Motor neuron (in vitro differentiated cells): ENCODE results near the gene SMARCB1. TPM values are rescaled to one million over a fixed set of nuclear protein-coding genes. Genes with fewer than 3 reads are reported as not detected.

ENCODE experiments used
- ATAC-seq, 8 experiments: fragments of 200-7000 bp; cut with Tn5 transposase; replicated peaks in 6 of 8; 2 replicates each; pipeline ENCODE4 v1.8.0; 2021; ENCODE audit warnings: mild to moderate bottlenecking in 8 of 8, moderate library complexity in 8 of 8
- H3K27ac ChIP-seq, 2 donors: fragments of 250-450 bp; sonication (Bioruptor Pico); 2 replicates each; pipeline ENCODE4 v1.9.0; 2021; ENCODE audit warnings: antibody characterized with exemption in 2 of 2, mild to moderate bottlenecking in 2 of 2, moderate library complexity in 1 of 2
- H3K4me1 ChIP-seq, 2 donors: fragments of 250-450 bp; sonication (Bioruptor Pico); replicated peaks in 1 of 2; 2 replicates each; pipeline ENCODE4 v1.6.1; 2021; ENCODE audit warnings: antibody characterized with exemption in 2 of 2, mild to moderate bottlenecking in 2 of 2, moderate library complexity in 1 of 2
- H3K4me3 ChIP-seq, 5 donors: fragments of 250-450 bp; sonication (Bioruptor Pico); 2 replicates each; pipeline ENCODE4 v1.9.0; 2021; ENCODE audit warnings: antibody characterized with exemption in 5 of 5, mild to moderate bottlenecking in 5 of 5, moderate library complexity in 4 of 5
- WGBS, 10 experiments: fragments of 450-650 bp; shearing (Covaris generic); methylation state at CpG; one replicate each; pipeline ENCODE4 v1.0.0; 2022; 5-methylcytosine and 5-hydroxymethylcytosine counted together
- in situ Hi-C, 9 experiments: fragments of 400-800 bp; cut with MboI; loops; one replicate each; pipeline ENCODE4 v1.15.0; 2021; ENCODE audit warnings: low sequenced_read_pairs in 9 of 9, low pct_unique_long_range_greater_than_20kb in 2 of 9; ENCODE audit not compliant: unreplicated experiment in 9 of 9
- total RNA-seq, 8 experiments: library from RNA; unstranded; fragments of 300-600 nt; gene quantifications; 2 replicates each; pipeline versions ENCODE4 v1.2.3 to v1.2.4, GENCODE V29; 2022

Gene SMARCB1
- total RNA-seq, 8 experiments from 2014 or later = 58.9 to 177 (median 101) TPM

- no peak overlapping the region for H3K27ac ChIP-seq
- H3K4me1 ChIP-seq = peaks cover 7 to 20% of the 10 kb centered on the region in 2 donors
- no peak for ATAC-seq
- no peak overlapping the region for H3K4me3 ChIP-seq
- 0 to 89% (median 75%) methylated on average over 1 to 4 of the region's 9 CpGs; no CpG with 5 or more reads in 5 of the 10 experiments for WGBS, 10 experiments
- in situ Hi-C loops = no loop called here
Measured at GRCh38 chr22:23845265-23846080, 58.7 kb downstream of the SMARCB1 start.

DNA sequence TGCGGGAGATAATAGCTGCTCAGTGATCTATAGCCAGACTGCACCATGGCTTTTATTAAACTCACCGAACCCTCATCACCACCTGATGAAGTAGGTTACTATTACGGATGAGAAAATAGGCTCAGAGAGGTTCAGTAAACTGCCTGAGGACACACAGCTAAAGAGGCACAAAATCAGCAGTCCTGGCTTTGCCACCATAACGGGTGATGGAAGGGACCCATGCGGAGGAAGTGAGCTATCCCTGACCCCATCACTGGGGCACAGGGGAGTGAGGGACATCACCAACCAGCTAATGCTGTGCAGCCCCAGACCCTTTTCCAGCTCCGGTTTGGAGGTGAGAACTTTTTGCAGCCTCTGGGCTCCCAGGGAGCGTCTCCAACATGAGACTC lies 59.3 kb downstream of the SMARCB1 start:
- Histone ChIP-seq H3K4me3 (no peak overlapping the region), H3K27ac (peak overlapping the region; percentile 33 to 46), H3K4me1 (peaks cover 7 to 20% of the 10 kb centered on the region in 2 donors)
- in situ Hi-C loops = no loop called here
- ATAC-seq = no peak
- 73 to 100% (median 81%) methylated on average over 1 to 6 of the region's 7 CpGs; no CpG with 5 or more reads in 4 of the 10 experiments for WGBS, 10 experiments

DNA sequence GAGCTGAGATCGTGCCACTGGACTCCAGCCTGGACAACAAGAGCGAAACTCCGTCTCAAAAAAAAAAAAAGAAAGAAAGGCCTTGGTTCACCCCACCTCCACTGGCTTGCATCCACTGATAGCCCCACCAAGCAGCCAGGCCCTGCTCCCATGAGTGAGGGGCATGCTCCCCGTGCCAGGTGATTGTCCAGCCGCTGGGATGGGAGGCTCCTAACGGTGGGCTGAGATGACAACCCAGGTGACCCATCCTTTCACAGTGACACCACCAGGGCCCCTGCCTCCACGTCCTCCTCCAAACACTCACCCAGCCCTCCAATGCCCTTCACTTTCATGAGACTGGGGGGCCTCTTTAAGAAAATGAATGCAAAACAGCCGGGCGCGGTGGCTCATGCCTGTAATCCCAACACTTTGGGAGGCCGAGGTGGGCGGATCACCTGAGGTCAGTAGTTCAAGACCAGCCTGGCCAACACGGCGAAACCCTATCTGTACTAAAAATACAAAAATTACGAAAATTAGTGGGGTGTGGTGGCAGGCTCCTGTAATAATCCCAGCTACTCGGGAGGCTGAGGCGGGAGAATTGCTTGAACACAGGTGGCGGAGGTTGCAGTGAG lies 60.6 kb downstream of the SMARCB1 start:
- WGBS, 10 experiments = 40 to 98% (median 81%) methylated on average over 2 to 12 of the region's 18 CpGs; no CpG with 5 or more reads in 4 of the 10 experiments
- Histone ChIP-seq H3K27ac (no peak overlapping the region), H3K4me3 (no peak overlapping the region), H3K4me1 (peaks cover 7 to 16% of the 10 kb centered on the region in 2 donors)
- no peak for ATAC-seq
- in situ Hi-C loops = no loop called here

GRCh38 chr22:23847991-23848864 lies 61.5 kb downstream of the SMARCB1 start:
- WGBS, 10 experiments = 50 to 97% (median 71%) methylated on average over 2 to 12 of the region's 24 CpGs; no CpG with 5 or more reads in 2 of the 10 experiments
- in situ Hi-C loops = no loop called here
- no peak for ATAC-seq
- H3K4me3 ChIP-seq = no peak overlapping the region
- H3K4me1 ChIP-seq = peaks cover 8 to 16% of the 10 kb centered on the region in 2 donors
- H3K27ac ChIP-seq = no peak overlapping the region

DNA sequence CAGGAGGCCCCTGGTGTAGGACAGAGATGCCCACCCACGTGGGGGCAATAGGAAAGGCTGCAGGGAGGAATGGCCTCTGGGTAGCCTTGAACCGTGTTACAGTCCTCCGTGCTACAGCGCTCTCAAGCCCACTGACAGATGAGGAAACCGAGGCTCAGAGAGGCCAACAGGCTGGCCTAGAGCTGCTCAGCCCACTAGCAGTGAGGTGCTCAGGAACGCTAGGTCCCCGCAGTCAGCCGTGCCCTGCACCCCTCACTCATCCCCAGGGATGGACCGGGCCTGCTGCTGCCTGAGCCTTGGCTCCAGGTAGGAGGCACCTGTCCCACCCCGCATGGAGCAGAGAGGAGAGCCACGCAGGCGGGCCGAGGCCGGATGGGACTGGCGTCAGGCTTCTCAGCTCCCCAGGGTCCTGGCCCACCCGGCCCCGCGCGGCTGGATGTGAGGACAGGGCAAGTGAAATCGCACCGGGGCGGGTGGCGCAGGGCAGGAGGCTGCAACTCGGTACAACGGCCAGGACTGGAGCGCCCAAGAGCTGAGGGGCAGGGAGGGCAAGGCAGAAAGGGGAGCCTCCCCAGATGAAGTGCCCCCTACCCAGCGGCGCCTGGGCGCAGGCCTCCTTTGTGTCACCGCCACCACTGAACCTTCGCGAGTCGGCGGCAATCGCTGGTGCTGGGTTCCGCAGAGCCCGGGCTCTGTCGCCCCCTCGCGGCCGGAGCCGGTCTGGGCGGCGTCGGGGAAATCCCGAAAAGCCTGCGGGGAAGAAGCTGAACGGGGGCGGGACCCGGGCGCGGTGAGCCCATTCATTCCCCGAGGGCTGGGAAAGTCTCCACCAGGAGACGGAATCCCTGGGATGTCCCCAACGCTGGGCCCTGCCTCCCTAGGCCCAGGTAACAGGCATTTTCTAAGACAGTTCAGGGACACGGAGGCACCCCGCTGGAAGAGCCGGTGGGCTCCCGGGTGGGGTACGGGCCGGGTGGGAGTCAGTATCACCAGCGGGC lies 62.5 kb downstream of the SMARCB1 start:
- Histone ChIP-seq H3K27ac (no peak overlapping the region), H3K4me1 (peaks cover 9 to 16% of the 10 kb centered on the region in 2 donors), H3K4me3 (no peak overlapping the region)
- WGBS, 10 experiments = 0 to 86% (median 66%) methylated on average over 3 to 11 of the region's 62 CpGs; no CpG with 5 or more reads in 4 of the 10 experiments
- ATAC-seq = peak; percentile 75 to 96 (median 85)
- in situ Hi-C loops = no loop called here

GRCh38 chr22:23850136-23850611 lies 63.4 kb downstream of the SMARCB1 start:
- in situ Hi-C loops = no loop called here
- no peak for ATAC-seq
- Histone ChIP-seq H3K4me3 (no peak overlapping the region), H3K27ac (no peak overlapping the region), H3K4me1 (peaks cover 9 to 16% of the 10 kb centered on the region in 2 donors)
- WGBS, 10 experiments = 50 to 100% (median 88%) methylated on average over 1 to 14 of the region's 16 CpGs; no CpG with 5 or more reads in 4 of the 10 experiments

DNA sequence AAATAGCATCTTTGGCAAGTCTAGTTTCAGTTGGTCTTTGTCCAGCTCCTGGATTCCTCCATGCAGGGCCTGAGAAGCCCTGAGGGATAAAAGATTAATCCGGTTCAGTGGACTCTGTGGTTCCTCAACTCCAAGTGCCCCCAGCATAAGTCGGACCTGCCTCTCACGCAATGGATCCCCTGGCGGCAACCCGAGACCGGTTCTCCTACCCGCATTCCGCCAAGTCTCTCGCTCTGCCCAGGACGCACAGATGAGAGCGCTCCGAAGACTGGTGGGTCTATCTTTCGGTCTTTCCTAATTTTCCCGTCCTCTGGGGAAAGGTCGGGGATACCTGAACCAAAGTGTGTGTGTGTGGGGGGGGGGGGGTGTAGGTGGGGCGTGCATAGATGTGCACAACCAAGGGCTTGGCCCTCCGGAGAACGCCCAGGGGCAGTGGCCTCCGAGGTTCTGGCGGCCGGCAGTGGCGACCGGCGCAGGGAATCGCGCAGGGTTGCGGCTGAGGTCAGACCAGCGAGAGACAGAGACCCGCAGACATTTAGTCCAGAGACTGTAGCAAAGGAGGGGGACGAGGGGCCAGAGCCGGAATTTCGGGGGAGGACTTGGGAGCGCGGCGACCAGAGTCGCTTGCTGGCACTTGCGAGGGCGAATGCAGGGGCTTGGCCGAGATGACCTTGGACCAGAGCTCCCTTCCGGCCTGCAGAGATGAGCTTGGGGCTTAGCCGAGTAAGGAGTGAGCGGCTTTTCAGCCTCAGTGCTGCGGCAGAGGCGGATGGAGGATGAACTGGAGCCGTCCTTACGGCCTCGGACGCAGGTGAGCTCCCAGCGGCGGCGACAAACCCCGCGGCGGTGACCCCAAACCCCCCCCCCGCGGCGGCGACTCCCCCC lies 70.2 kb downstream of the SMARCB1 start:
- in situ Hi-C loops = no loop called here
- peak overlapping the region; percentile 90 to 93 for H3K27ac ChIP-seq
- ATAC-seq = peak; percentile 47 to 62 (median 52)

DNA sequence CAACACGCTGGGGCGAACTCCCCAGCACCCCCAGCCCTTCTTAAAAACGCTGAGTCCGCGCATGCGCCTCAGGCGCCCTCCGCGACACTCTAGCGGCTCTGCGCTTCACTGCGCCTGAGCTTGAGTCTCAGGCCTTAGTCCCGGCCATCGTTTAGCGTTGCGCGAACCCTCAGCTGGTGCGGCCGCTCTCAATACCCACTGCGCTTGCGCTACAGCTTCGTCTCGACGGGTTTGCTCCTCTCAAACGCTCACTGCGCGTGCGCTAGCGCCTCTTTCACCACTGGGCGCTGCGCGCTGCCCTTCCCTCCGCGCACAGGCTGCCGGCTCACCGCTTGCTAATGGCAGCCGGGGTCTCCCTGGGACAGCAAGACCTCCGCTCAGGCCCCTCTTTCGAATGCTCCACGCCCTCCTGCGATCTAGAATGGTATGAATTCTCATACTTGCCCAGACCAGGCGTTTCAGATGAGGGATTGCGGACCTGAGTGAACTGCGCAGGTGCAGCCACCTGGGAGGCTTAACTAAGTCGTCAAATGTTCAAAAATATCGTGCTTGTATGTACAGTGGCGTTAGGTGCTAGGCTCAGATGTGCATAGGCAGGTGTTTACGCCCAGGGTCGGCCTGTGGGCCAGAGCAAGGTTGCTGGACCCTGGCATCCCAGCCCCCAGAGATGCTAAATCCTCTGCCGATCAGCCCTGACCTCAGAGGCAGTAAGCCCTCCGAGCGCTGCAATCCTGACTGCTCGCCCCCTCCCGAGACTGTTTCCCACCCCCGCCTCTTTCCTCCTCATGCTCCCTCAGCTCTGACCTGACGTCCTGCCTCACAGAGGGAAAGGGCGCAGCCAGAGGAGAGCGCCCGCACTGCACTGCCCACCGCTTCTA lies 71.1 kb downstream of the SMARCB1 start, which contains the start of gene SLC2A11:
TSS of gene SLC2A11 (plus strand) at position 270 of the 878 bp plus-strand sequence. CDS start at position 395, 125 bp downstream.
- peak; percentile 83 to 94 (median 86) for ATAC-seq
- WGBS, 10 experiments = 0 to 7% (median 0%) methylated on average over 1 to 18 of the region's 60 CpGs; no CpG with 5 or more reads in 5 of the 10 experiments
- in situ Hi-C loops = no loop called here

More for the DNA sequence above, 70.2 kb downstream of the SMARCB1 start:
- 0 to 20% (median 10%) methylated on average over 1 to 11 of the region's 58 CpGs; no CpG with 5 or more reads in 5 of the 10 experiments for WGBS, 10 experiments
- Histone ChIP-seq H3K4me1 (peaks cover 15 to 16% of the 10 kb centered on the region in 2 donors), H3K4me3 (peak overlapping the region; percentile 44 to 69 (median 57))

GRCh38 chr22:23858484-23858815 lies 71.7 kb downstream of the SMARCB1 start:
- WGBS, 10 experiments = 20 to 100% (median 60%) methylated on average over 1 to 7 of the region's 7 CpGs; no CpG with 5 or more reads in 1 of the 10 experiments
- Histone ChIP-seq H3K4me1 (peaks cover 13 to 16% of the 10 kb centered on the region in 2 donors), H3K4me3 (peak overlapping the region; percentile 44 to 69 (median 57)), H3K27ac (peak overlapping the region; percentile 93 to 96)
- in situ Hi-C loops = no loop called here
- ATAC-seq = peak in 1 of 8 experiments; percentile 0

More for the DNA sequence above, 71.1 kb downstream of the SMARCB1 start, which contains the start of gene SLC2A11:
- H3K27ac ChIP-seq = peak within 1 kb of the TSS; percentile 93 to 96
- peaks cover 15 to 16% of the 10 kb centered on the region in 2 donors for H3K4me1 ChIP-seq
- peak within 1 kb of the TSS; percentile 44 to 69 (median 57) for H3K4me3 ChIP-seq

DNA sequence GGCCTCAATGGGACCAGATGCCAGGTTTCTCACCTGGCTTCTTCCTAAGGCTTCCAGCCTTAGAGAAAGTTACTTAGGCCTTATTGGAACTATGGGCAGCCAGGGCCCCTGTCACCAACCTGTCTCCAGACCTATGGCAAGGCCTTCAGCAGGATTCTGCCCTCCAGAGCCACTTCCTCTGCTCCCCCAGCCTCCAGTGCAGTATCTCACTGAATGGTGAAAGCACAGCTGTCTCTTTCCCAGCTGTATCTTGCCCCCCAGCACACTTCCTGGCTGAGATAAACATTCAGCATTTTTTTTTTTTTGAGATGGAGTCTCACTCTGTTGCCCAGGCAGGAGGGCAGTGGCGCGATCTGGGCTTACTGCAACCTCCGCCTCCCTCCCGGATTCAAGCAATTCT lies 72.4 kb downstream of the SMARCB1 start:
- ATAC-seq = no peak
- WGBS, 10 experiments = 96 to 100% (median 100%) methylated on average over 1 to 4 of the region's 4 CpGs; no CpG with 5 or more reads in 6 of the 10 experiments
- Histone ChIP-seq H3K4me1 (peaks cover 13 to 16% of the 10 kb centered on the region in 2 donors), H3K27ac (peak overlapping the region; percentile 93 to 96), H3K4me3 (peak overlapping the region; percentile 44 to 69 (median 57))
- in situ Hi-C loops = no loop called here
